Measurements from ENCODE around the gene PSMB9.

The PSMB9 gene

GRCh38 chr6:32887616-32888015 lies 33.6 kb downstream of the PSMB9 start:
- Histone ChIP-seq H3K18ac (ENCODE audit: low read length) (no peak overlapping the region), H4K8ac (ENCODE audit: low read depth, low read length) (no peak overlapping the region), H2AFZ (ENCODE audit: low read length) (no peak overlapping the region), H2AK5ac (ENCODE audit: low read depth, low read length) (no peak overlapping the region), H3K9me3 (replicated peaks in 1 of 2; ENCODE audit: control insufficient read depth in 2 of 2, insufficient read depth in 1 of 2, low read depth in 1 of 2, low read length in 2 of 2) (no peaks in the 10 kb centered on the region), H2BK5ac (ENCODE audit: low read length) (no peak overlapping the region), H3K4me2 (ENCODE audit: insufficient read depth, low read length, poor library complexity, severe bottlenecking) (no peak overlapping the region), H2BK12ac (ENCODE audit: low read length) (no peak overlapping the region), H2BK15ac (ENCODE audit: low read length) (no peak overlapping the region), H3K27me3 (ENCODE audit: control insufficient read depth in 3 of 3, insufficient read depth in 3 of 3, low read depth in 1 of 3, low read length in 3 of 3) (peaks cover 0 to 48% (median 0%) of the 10 kb centered on the region in 3 experiments), H3K4ac (ENCODE audit: low read length) (no peak overlapping the region), H2BK120ac (ENCODE audit: low read depth, low read length) (no peak overlapping the region), H3K27ac (replicated peaks; ENCODE audit: low read length) (no peak overlapping the region), H3K4me3 (ENCODE audit: low read length in 2 of 2) (no peak overlapping the region), H3K4me1 (ENCODE audit: control insufficient read depth in 2 of 2, insufficient read depth in 1 of 2, low read depth in 1 of 2, low read length in 2 of 2) (no peaks in the 10 kb centered on the region), H3K9ac (ENCODE audit: low read depth, low read length, poor library complexity) (no peak overlapping the region), H3K36me3 (replicated peaks in 1 of 2; ENCODE audit: control insufficient read depth in 2 of 2, insufficient read depth in 2 of 2, low read length in 2 of 2) (no peaks in the 10 kb centered on the region), H3K79me1 (ENCODE audit: low read depth, low read length) (no peaks in the 10 kb centered on the region), H3K23ac (ENCODE audit: low read depth, low read length, poor library complexity) (no peak overlapping the region), H4K91ac (ENCODE audit: low read depth, low read length, poor library complexity) (no peak overlapping the region), H3K14ac (ENCODE audit: low read length) (no peak overlapping the region)
- no peak for DNase-seq (ENCODE audit: low spot score)
- no CpG with 5 or more reads among the region's 5 CpGs for WGBS, 2 donors (ENCODE audit: extremely low coverage in 2 of 2, insufficient read length in 2 of 2, insufficient replicate concordance in 1 of 2)

GRCh38 chr6:32888576-32888975 lies 34.6 kb downstream of the PSMB9 start:
- H2BK12ac ChIP-seq (ENCODE audit: low read length) = no peak overlapping the region
- H4K8ac ChIP-seq (ENCODE audit: low read depth, low read length) = no peak overlapping the region
- no peak overlapping the region for H2BK120ac ChIP-seq (ENCODE audit: low read depth, low read length)
- no peak overlapping the region for H3K14ac ChIP-seq (ENCODE audit: low read length)
- H3K27me3 ChIP-seq (ENCODE audit: control insufficient read depth in 3 of 3, insufficient read depth in 3 of 3, low read depth in 1 of 3, low read length in 3 of 3) = peaks cover 0 to 39% (median 0%) of the 10 kb centered on the region in 3 experiments
- H3K4ac ChIP-seq (ENCODE audit: low read length) = no peak overlapping the region
- no peak for DNase-seq (ENCODE audit: low spot score)
- no CpG with 5 or more reads among the region's 2 CpGs for WGBS, 2 donors (ENCODE audit: extremely low coverage in 2 of 2, insufficient read length in 2 of 2, insufficient replicate concordance in 1 of 2)
- no peak overlapping the region for H4K91ac ChIP-seq (ENCODE audit: low read depth, low read length, poor library complexity)
- H3K9me3 ChIP-seq (replicated peaks in 1 of 2; ENCODE audit: control insufficient read depth in 2 of 2, insufficient read depth in 1 of 2, low read depth in 1 of 2, low read length in 2 of 2) = no peaks in the 10 kb centered on the region
- H3K9ac ChIP-seq (ENCODE audit: low read depth, low read length, poor library complexity) = no peak overlapping the region
- H2AFZ ChIP-seq (ENCODE audit: low read length) = no peak overlapping the region
- H2BK5ac ChIP-seq (ENCODE audit: low read length) = no peak overlapping the region
- H3K23ac ChIP-seq (ENCODE audit: low read depth, low read length, poor library complexity) = no peak overlapping the region
- H3K27ac ChIP-seq (replicated peaks; ENCODE audit: low read length) = no peak overlapping the region
- H2BK15ac ChIP-seq (ENCODE audit: low read length) = no peak overlapping the region
- H3K36me3 ChIP-seq (replicated peaks in 1 of 2; ENCODE audit: control insufficient read depth in 2 of 2, insufficient read depth in 2 of 2, low read length in 2 of 2) = no peaks in the 10 kb centered on the region
- H3K4me2 ChIP-seq (ENCODE audit: insufficient read depth, low read length, poor library complexity, severe bottlenecking) = no peak overlapping the region
- H3K4me3 ChIP-seq (ENCODE audit: low read length in 2 of 2) = no peak overlapping the region
- no peaks in the 10 kb centered on the region for H3K79me1 ChIP-seq (ENCODE audit: low read depth, low read length)
- H3K18ac ChIP-seq (ENCODE audit: low read length) = no peak overlapping the region
- H2AK5ac ChIP-seq (ENCODE audit: low read depth, low read length) = no peak overlapping the region
- H3K4me1 ChIP-seq (ENCODE audit: control insufficient read depth in 2 of 2, insufficient read depth in 1 of 2, low read depth in 1 of 2, low read length in 2 of 2) = peaks cover 0 to 3% of the 10 kb centered on the region in 2 donors

GRCh38 chr6:32889533-32889932 lies 35.5 kb downstream of the PSMB9 start:
- peaks cover 3% of the 10 kb centered on the region for H3K79me1 ChIP-seq (ENCODE audit: low read depth, low read length)
- H2BK5ac ChIP-seq (ENCODE audit: low read length) = no peak overlapping the region
- no peaks in the 10 kb centered on the region for H3K9me3 ChIP-seq (replicated peaks in 1 of 2; ENCODE audit: control insufficient read depth in 2 of 2, insufficient read depth in 1 of 2, low read depth in 1 of 2, low read length in 2 of 2)
- H3K27ac ChIP-seq (replicated peaks; ENCODE audit: low read length) = no peak overlapping the region
- no peak for DNase-seq (ENCODE audit: low spot score)
- WGBS, 2 donors (ENCODE audit: extremely low coverage in 2 of 2, insufficient read length in 2 of 2, insufficient replicate concordance in 1 of 2) = no CpG with 5 or more reads among the region's 1 CpG
- peaks cover 0 to 6% of the 10 kb centered on the region in 2 donors for H3K4me1 ChIP-seq (ENCODE audit: control insufficient read depth in 2 of 2, insufficient read depth in 1 of 2, low read depth in 1 of 2, low read length in 2 of 2)
- no peak overlapping the region for H3K14ac ChIP-seq (ENCODE audit: low read length)
- no peaks in the 10 kb centered on the region for H3K36me3 ChIP-seq (replicated peaks in 1 of 2; ENCODE audit: control insufficient read depth in 2 of 2, insufficient read depth in 2 of 2, low read length in 2 of 2)
- H2BK12ac ChIP-seq (ENCODE audit: low read length) = no peak overlapping the region
- H4K8ac ChIP-seq (ENCODE audit: low read depth, low read length) = no peak overlapping the region
- H3K4me2 ChIP-seq (ENCODE audit: insufficient read depth, low read length, poor library complexity, severe bottlenecking) = no peak overlapping the region
- no peak overlapping the region for H3K23ac ChIP-seq (ENCODE audit: low read depth, low read length, poor library complexity)
- H3K18ac ChIP-seq (ENCODE audit: low read length) = no peak overlapping the region
- no peak overlapping the region for H2BK120ac ChIP-seq (ENCODE audit: low read depth, low read length)
- no peak overlapping the region for H3K9ac ChIP-seq (ENCODE audit: low read depth, low read length, poor library complexity)
- no peak overlapping the region for H3K4ac ChIP-seq (ENCODE audit: low read length)
- peaks cover 0 to 30% (median 0%) of the 10 kb centered on the region in 3 experiments for H3K27me3 ChIP-seq (ENCODE audit: control insufficient read depth in 3 of 3, insufficient read depth in 3 of 3, low read depth in 1 of 3, low read length in 3 of 3)
- no peak overlapping the region for H3K4me3 ChIP-seq (ENCODE audit: low read length in 2 of 2)
- H2AK5ac ChIP-seq (ENCODE audit: low read depth, low read length) = no peak overlapping the region
- H2AFZ ChIP-seq (ENCODE audit: low read length) = no peak overlapping the region
- H2BK15ac ChIP-seq (ENCODE audit: low read length) = no peak overlapping the region
- H4K91ac ChIP-seq (ENCODE audit: low read depth, low read length, poor library complexity) = no peak overlapping the region

GRCh38 chr6:32890831-32891230 lies 36.8 kb downstream of the PSMB9 start:
- Histone ChIP-seq H3K36me3 (replicated peaks in 1 of 2; ENCODE audit: control insufficient read depth in 2 of 2, insufficient read depth in 2 of 2, low read length in 2 of 2) (peaks cover 0 to 2% of the 10 kb centered on the region in 2 donors), H2AFZ (ENCODE audit: low read length) (no peak overlapping the region), H3K4me3 (ENCODE audit: low read length in 2 of 2) (no peak overlapping the region), H4K91ac (ENCODE audit: low read depth, low read length, poor library complexity) (no peak overlapping the region), H3K27me3 (ENCODE audit: control insufficient read depth in 3 of 3, insufficient read depth in 3 of 3, low read depth in 1 of 3, low read length in 3 of 3) (peaks cover 0 to 28% (median 0%) of the 10 kb centered on the region in 3 experiments), H2BK15ac (ENCODE audit: low read length) (no peak overlapping the region), H2AK5ac (ENCODE audit: low read depth, low read length) (no peak overlapping the region), H3K4ac (ENCODE audit: low read length) (no peak overlapping the region), H3K4me1 (ENCODE audit: control insufficient read depth in 2 of 2, insufficient read depth in 1 of 2, low read depth in 1 of 2, low read length in 2 of 2) (peaks cover 3 to 9% of the 10 kb centered on the region in 2 donors), H3K9ac (ENCODE audit: low read depth, low read length, poor library complexity) (no peak overlapping the region), H3K14ac (ENCODE audit: low read length) (no peak overlapping the region), H3K23ac (ENCODE audit: low read depth, low read length, poor library complexity) (no peak overlapping the region), H4K8ac (ENCODE audit: low read depth, low read length) (no peak overlapping the region), H3K18ac (ENCODE audit: low read length) (no peak overlapping the region), H3K9me3 (replicated peaks in 1 of 2; ENCODE audit: control insufficient read depth in 2 of 2, insufficient read depth in 1 of 2, low read depth in 1 of 2, low read length in 2 of 2) (no peaks in the 10 kb centered on the region), H3K4me2 (ENCODE audit: insufficient read depth, low read length, poor library complexity, severe bottlenecking) (no peak overlapping the region), H2BK120ac (ENCODE audit: low read depth, low read length) (no peak overlapping the region), H2BK5ac (ENCODE audit: low read length) (no peak overlapping the region), H3K27ac (replicated peaks; ENCODE audit: low read length) (no peak overlapping the region), H3K79me1 (ENCODE audit: low read depth, low read length) (peaks cover 5% of the 10 kb centered on the region), H2BK12ac (ENCODE audit: low read length) (no peak overlapping the region)
- DNase-seq (ENCODE audit: low spot score) = no peak
- WGBS, 2 donors (ENCODE audit: extremely low coverage in 2 of 2, insufficient read length in 2 of 2, insufficient replicate concordance in 1 of 2) = no CpG with 5 or more reads among the region's 1 CpG
